Right lobe of liver (tissue), 6 donors: ENCODE measurements around the gene RHOJ. TPM values are rescaled to one million over a fixed set of nuclear protein-coding genes. Genes with fewer than 3 reads are reported as not detected.
"Not testable (repeated sequence)": the region's sequence is repeated elsewhere in the genome, so short reads cannot be mapped to it uniquely, and the experiment has no call there.

Experiments used
- ATAC-seq, 4 donors: fragments of 200-7000 bp; cut with Tn5 transposase; one replicate each; pipeline ENCODE4 v1.9.1; 2020; ENCODE audit warnings: mild to moderate bottlenecking in 4 of 4, moderate library complexity in 4 of 4
- DNase-seq, 3 donors: peaks; one replicate each; pipeline ENCODE4 v3.0.0-alpha.2; 2020
- H3K27ac ChIP-seq, 3 donors: fragments of 200-600 bp; one replicate each; pipeline ENCODE4 v1.8.0; 2022
- H3K27me3 ChIP-seq, 2 donors: fragments of 200-600 bp; one replicate each; pipeline ENCODE4 v1.8.0; 2022
- H3K36me3 ChIP-seq, 4 donors: fragments of 200-600 bp; sonication (generic) in 1 of 4; one replicate each; pipeline versions ENCODE4 v1.5.1 to v1.8.0; 2017 to 2022; ENCODE audit warnings: control low read depth in 1 of 4
- H3K4me1 ChIP-seq, 4 donors: fragments of 200-600 bp; sonication (generic) in 1 of 4; one replicate each; pipeline versions ENCODE4 v1.5.1 to v1.8.0; 2017 to 2022; ENCODE audit warnings: control low read depth in 1 of 4
- H3K4me3 ChIP-seq, 3 donors: fragments of 200-600 bp; one replicate each; pipeline ENCODE4 v1.8.0; 2022
- H3K9me3 ChIP-seq, 4 donors: fragments of 200-600 bp; sonication (generic) in 1 of 4; one replicate each; pipeline versions ENCODE4 v1.5.1 to v1.8.0; 2017 to 2022; ENCODE audit warnings: control low read depth in 1 of 4
- POLR2A ChIP-seq: fragments of 450-650 bp; IDR thresholded peaks from one replicate; pipeline ENCODE4 v1.6.1; 2017; ENCODE audit warnings: antibody characterized with exemption, mild to moderate bottlenecking
- WGBS: methylation state at CpG from one replicate; pipeline ENCODE4 v1.1.6; 2018; ENCODE audit warnings: low coverage, low lambda C conversion rate; ENCODE audit not compliant: insufficient coverage; ENCODE audit errors: missing lambda C conversion rate; 5-methylcytosine and 5-hydroxymethylcytosine counted together
- intact Hi-C, 2 donors: fragments of 100-400 bp; cut with DNase I; formaldehyde crosslinking; loops; one replicate each; pipeline versions ENCODE4 v1.11.2 to v1.14.1; 2022
- total RNA-seq, 6 experiments: library from RNA; depleted of rRNA in 2 of 6; stranded (reverse); fragments of >200 nt in 2 of 6; fragmentation: NEBNext Ultra II Directional in 3 of 6; extraction: Animal tissue kit (Norgen Biotek cat#: 25700) in 3 of 6; gene quantifications; one replicate each; pipeline versions ENCODE4 v1.1.0 to v1.2.4, GENCODE V29; 2016 to 2023
- TF ChIP-seq, protein P1 (sequence below), 4 donors: fragments of 200-600 bp in 3 of 4; fragments of 450-650 bp in 1 of 4; IDR thresholded peaks; one replicate each; pipeline versions ENCODE4 v1.5.1 to v1.8.0; 2016 to 2022; ENCODE audit warnings: antibody characterized with exemption in 4 of 4, mild to moderate bottlenecking in 2 of 4
- donor health status: DM: no; HTN: yes; CAD: no.
- donor health status: DM: no; HTN: no; CAD: no.
- donor health status: DM: no; HTN: no; CAD: no.
- donor health status: DM: no; HTN: yes; CAD: no.
- donor health status: DM: no; HTN: yes; CAD: no.

RHOJ gene
- total RNA-seq, 6 experiments from 2014 or later: 1.7 to 6.0 (median 2.9) TPM

DNA sequence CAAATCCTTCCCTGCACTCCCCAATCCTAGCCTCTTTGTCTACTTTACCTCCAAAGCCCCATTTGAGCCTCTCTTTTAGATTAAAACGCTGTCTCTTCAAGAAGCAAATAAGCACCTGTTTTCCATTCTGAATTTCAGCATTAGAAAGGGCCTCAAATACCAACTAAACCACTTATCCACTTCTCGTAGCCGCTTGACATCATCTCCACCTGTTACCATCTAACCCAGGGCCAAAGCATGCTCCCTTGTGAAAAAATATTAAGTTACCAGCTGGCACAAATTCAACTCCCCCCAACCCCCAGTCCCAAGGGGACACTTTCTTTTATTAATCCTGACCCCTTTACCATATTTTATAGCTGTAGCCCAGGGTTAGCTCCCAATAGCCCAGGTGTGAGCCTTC is 71.4 kb downstream of the RHOJ start:
- DNase-seq (no peak), ATAC-seq (no peak)
- H3K27me3 ChIP-seq: no peaks in the 10 kb centered on the region
- no peaks in the 10 kb centered on the region for H3K9me3 ChIP-seq
- TF ChIP-seq, protein P1, sequence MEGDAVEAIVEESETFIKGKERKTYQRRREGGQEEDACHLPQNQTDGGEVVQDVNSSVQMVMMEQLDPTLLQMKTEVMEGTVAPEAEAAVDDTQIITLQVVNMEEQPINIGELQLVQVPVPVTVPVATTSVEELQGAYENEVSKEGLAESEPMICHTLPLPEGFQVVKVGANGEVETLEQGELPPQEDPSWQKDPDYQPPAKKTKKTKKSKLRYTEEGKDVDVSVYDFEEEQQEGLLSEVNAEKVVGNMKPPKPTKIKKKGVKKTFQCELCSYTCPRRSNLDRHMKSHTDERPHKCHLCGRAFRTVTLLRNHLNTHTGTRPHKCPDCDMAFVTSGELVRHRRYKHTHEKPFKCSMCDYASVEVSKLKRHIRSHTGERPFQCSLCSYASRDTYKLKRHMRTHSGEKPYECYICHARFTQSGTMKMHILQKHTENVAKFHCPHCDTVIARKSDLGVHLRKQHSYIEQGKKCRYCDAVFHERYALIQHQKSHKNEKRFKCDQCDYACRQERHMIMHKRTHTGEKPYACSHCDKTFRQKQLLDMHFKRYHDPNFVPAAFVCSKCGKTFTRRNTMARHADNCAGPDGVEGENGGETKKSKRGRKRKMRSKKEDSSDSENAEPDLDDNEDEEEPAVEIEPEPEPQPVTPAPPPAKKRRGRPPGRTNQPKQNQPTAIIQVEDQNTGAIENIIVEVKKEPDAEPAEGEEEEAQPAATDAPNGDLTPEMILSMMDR (IDR thresholded peaks at IDR 0.05): no peak
- TF ChIP-seq POLR2A: no peak
- WGBS: 65% methylated on average over 3 of the region's 3 CpGs
- H3K4me3 ChIP-seq: no peak overlapping the region
- intact Hi-C loops: loop anchor here (10.0 kb wide), 2 partner anchors 101 to 1101 kb away; no protein-coding TSS in a partner anchor
- no peaks in the 10 kb centered on the region for H3K4me1 ChIP-seq
- H3K27ac ChIP-seq: no peak overlapping the region
- no peaks in the 10 kb centered on the region for H3K36me3 ChIP-seq

DNA sequence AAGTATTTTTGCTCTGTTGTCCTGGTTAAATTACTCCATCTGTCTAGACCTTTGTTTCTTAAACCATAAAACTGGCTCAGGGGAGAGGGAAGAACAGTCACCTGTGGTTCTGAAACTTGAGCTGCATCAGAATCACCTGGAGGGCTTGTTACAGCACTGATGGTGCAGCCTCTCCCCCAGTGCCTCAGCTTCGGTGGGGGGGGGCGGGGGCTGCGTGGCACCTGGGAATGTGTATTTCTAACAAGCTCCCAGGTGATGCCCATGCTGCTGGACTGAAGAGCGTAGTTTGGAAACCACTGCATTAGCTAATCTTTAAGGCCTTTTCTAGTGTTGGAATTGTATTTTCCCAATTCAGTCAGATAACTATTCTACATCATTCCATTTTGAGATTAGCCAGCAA is 71.8 kb downstream of the RHOJ start:
- Histone ChIP-seq H3K36me3 (no peaks in the 10 kb centered on the region), H3K27me3 (no peaks in the 10 kb centered on the region), H3K4me1 (no peaks in the 10 kb centered on the region), H3K4me3 (no peak overlapping the region), H3K27ac (no peak overlapping the region), H3K9me3 (no peaks in the 10 kb centered on the region)
- DNase-seq: no peak
- no peak for TF ChIP-seq POLR2A
- TF ChIP-seq, protein P1 (IDR thresholded peaks at IDR 0.05): no peak
- 33% methylated on average over 1 of the region's 4 CpGs for WGBS
- ATAC-seq: no peak
- intact Hi-C loops: loop anchor here (10.0 kb wide), 2 partner anchors 101 to 1101 kb away; no protein-coding TSS in a partner anchor

DNA sequence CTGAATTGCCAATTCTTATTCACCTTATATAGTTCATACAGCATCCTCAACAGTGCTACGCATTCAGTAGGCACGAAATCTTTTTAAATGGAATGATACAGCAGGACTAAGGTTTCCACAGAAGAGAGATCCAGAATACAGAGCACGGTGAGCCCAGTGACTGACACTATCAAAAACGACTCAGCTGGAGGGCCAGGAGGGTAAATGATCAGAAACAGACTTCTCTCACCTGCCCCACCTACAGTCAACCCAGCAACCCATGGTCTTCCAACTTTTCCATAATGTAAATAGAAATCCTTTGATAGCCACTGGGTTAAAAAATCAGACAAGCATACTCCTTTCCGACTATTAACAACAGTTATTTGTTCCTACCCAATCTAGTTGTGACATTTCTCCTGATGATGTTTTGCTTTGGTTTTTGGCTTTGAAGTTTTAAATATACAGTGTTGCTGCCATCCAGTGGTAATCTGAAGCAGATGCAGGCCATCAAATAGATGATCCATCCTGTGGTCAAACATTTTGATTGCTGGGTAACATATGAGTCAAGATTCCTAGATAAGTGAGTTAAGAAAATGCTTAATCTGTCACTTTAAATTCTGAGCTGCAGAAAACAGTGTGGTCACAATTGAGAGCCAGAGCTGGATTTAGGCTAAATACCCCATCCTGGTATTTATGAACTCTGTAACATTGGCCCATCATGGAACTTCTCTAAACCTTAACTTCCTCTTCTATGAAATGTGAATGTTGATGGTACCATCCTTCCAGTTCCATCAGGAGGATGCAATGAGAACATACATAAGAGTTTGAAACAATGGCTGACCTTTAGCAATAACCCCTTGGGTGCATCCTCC is 72.5 kb downstream of the RHOJ start:
- no peaks in the 10 kb centered on the region for H3K36me3 ChIP-seq
- H3K4me3 ChIP-seq: no peak overlapping the region
- ATAC-seq (peak; percentile 73 to 87 (median 80)), DNase-seq (no peak)
- H3K27ac ChIP-seq: no peak overlapping the region
- WGBS: 41% methylated on average over 5 of the region's 5 CpGs
- H3K4me1 ChIP-seq: no peaks in the 10 kb centered on the region
- intact Hi-C loops: loop anchor here (10.0 kb wide), 2 partner anchors 102 to 1102 kb away; no protein-coding TSS in a partner anchor
- TF ChIP-seq, protein P1 (IDR thresholded peaks at IDR 0.05): peak; percentile 77 to 84 (median 78)
- no peak for TF ChIP-seq POLR2A
- no peaks in the 10 kb centered on the region for H3K27me3 ChIP-seq
- H3K9me3 ChIP-seq: no peaks in the 10 kb centered on the region

DNA sequence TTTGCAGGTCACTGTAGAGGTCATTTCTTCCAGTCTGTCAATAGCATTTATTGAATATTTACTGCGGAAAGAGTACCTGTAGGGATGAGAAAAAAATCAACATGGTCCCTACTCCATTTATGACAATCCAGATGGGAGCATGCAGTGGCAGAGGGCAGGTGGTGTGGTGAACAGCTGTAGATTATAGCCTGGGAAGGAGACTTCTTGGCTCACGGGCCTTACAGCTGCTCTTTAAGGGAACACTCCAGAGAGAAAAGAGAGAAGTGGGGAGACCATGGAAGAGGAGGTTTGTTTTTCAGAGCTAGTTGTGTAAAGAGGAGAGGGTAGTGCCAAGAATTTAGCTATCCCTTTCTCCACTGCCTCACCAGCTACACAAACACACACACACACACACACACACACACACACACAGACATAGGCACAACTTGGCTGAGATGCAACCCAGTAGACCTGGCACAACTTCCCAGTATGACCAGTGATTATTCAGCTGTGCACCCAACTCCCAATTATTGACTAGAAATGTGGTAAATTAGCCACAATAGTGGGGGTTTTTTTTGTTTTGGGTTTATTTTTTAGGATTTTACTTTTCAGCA is 73.4 kb downstream of the RHOJ start:
- Histone ChIP-seq H3K4me3 (no peak overlapping the region), H3K9me3 (no peaks in the 10 kb centered on the region), H3K27ac (no peak overlapping the region), H3K36me3 (no peaks in the 10 kb centered on the region), H3K4me1 (no peaks in the 10 kb centered on the region), H3K27me3 (no peaks in the 10 kb centered on the region)
- ATAC-seq (peak in 3 of 4 donors; percentile 52 to 76 (median 70)), DNase-seq (no peak)
- TF ChIP-seq, protein P1 (IDR thresholded peaks at IDR 0.05): no peak
- TF ChIP-seq POLR2A: no peak
- 38% methylated on average over 2 of the region's 2 CpGs for WGBS
- intact Hi-C loops: loop anchor here (10.0 kb wide), 2 partner anchors 103 to 1103 kb away; no protein-coding TSS in a partner anchor

DNA sequence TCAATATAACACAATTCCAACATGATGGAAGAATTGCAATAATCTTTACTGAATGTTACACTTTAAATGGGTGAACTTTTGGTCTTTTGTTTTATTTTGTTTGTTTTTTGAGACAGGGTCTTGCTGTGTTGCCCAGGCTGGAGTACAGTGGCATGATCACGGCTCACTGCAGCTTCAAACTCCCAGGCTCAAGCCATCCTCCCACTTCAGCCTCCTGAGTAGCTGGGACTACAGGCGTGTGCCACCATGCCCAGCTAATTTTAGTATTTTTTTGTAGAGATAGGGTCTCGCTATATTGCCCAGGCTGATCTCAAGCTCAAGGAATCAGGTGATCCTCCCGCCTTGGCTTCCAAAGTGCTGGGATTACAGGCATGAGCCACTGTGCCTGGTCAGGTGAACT is 75.7 kb downstream of the RHOJ start:
- not testable (repeated sequence) for H3K4me1 ChIP-seq, H3K27ac ChIP-seq, DNase-seq, H3K9me3 ChIP-seq, H3K36me3 ChIP-seq, ATAC-seq, H3K4me3 ChIP-seq, H3K27me3 ChIP-seq
- intact Hi-C loops: loop anchor here (10.0 kb wide), 2 partner anchors 105 to 1105 kb away; no protein-coding TSS in a partner anchor
- 83% methylated on average over 4 of the region's 4 CpGs for WGBS
